ENCODE measurements around the gene CHST13.

Gene CHST13

DNA sequence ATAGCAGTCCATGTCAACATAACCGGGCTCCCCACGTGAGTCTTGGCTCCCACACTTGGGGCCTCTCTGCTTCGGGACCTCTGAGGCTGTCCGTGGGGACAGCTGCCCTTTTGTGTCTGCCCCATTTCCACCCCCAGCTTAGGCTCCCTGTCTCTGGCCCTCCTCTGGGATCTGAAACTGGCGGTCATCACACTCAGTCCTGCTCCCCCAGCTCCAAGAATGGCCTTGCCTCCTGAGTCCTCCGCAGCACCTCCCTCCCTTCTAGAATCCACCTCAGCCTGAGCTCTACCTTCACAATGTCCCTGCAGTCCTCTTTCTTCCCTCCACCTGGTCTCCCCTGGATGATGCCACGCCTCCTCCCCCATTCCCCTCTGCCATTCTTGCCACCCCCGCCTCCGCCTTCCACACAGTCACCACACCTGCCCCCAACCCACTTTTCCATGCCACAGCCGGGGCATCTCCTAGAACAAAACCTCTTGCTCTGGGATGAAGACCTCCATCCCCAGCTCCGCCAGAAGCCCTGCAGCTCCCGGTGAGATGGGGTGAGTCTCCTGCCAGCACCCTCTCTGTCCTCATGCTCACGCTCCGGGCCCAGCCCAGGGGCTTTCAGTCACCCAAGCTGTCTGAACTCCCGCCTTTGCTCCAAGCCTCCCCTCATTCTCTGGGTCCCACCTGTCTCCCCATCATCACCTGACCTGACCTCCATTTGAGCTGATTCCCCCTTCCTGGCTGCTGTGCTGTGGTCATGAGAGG is 41.3 kb upstream of the CHST13 start:
- POLR2A ChIA-PET, result no interaction called here
- CTCF ChIA-PET, result interaction anchor here (0.5 kb wide), 1 partner anchor 10 kb away, joined by 3 read pairs; no protein-coding TSS in a partner anchor
- H3K36me3 ChIP-seq (ENCODE audit: control insufficient read depth in 2 of 2, insufficient read depth in 1 of 2, low read length in 2 of 2), result no peaks in the 10 kb centered on the region

GRCh38 chr3:126483321-126483761 is 40.6 kb upstream of the CHST13 start:
- Histone ChIP-seq H3K4me1 (ENCODE audit: control insufficient read depth, insufficient read depth, low read length) (no peaks in the 10 kb centered on the region), H3K9me3 (ENCODE audit: control insufficient read depth, insufficient read depth, low read depth, low read length) (no peaks in the 10 kb centered on the region), H3K36me3 (ENCODE audit: control insufficient read depth in 2 of 2, insufficient read depth in 1 of 2, low read length in 2 of 2) (no peaks in the 10 kb centered on the region), H3K4me3 (ENCODE audit: low read depth, low read length) (no peak overlapping the region), H3K27ac (ENCODE audit: extremely low read depth, low read depth, low read length) (no peak overlapping the region)
- ChIA-PET POLR2A (no interaction called here), CTCF (no interaction called here)
- no peak for TF ChIP-seq ZNF560 (tag by site-specific recombination; IDR thresholded peaks at IDR 0.05; ENCODE audit: borderline replicate concordance)
- TF ChIP-seq ZNF138 (tag by site-specific recombination; IDR thresholded peaks at IDR 0.05; ENCODE audit: borderline replicate concordance), result no peak
- TF ChIP-seq KLF16 (tag by site-specific recombination; IDR thresholded peaks at IDR 0.05), result no peak
- TF ChIP-seq ZNF302 (tag by site-specific recombination; IDR thresholded peaks at IDR 0.05; ENCODE audit: low read depth), result no peak
- no peak for TF ChIP-seq ZNF112 (tag by site-specific recombination; IDR thresholded peaks at IDR 0.05)
- TF ChIP-seq SALL2 (tag by site-specific recombination; IDR thresholded peaks at IDR 0.05; ENCODE audit: borderline replicate concordance), result no peak
- no peak for TF ChIP-seq ZNF660 (tag by site-specific recombination; IDR thresholded peaks at IDR 0.05)
- TF ChIP-seq ZNF202 (tag by site-specific recombination; IDR thresholded peaks at IDR 0.05; ENCODE audit: borderline replicate concordance), result no peak
- no peak for TF ChIP-seq ZNF146 (tag by site-specific recombination; IDR thresholded peaks at IDR 0.05)

More for the DNA sequence above, 41.3 kb upstream of the CHST13 start:
- no peak overlapping the region for H3K27ac ChIP-seq (ENCODE audit: extremely low read depth, low read depth, low read length)
- no peaks in the 10 kb centered on the region for H3K4me1 ChIP-seq (ENCODE audit: control insufficient read depth, insufficient read depth, low read length)
- no peaks in the 10 kb centered on the region for H3K9me3 ChIP-seq (ENCODE audit: control insufficient read depth, insufficient read depth, low read depth, low read length)
- no peak overlapping the region for H3K4me3 ChIP-seq (ENCODE audit: low read depth, low read length)
- TF ChIP-seq ZNF132 (tag by site-specific recombination; IDR thresholded peaks at IDR 0.05; ENCODE audit: borderline replicate concordance), result no peak
- TF ChIP-seq ZNF654 (tag by site-specific recombination; IDR thresholded peaks at IDR 0.05; ENCODE audit: low read depth), result no peak
- TF ChIP-seq ZNF658 (tag by site-specific recombination; IDR thresholded peaks at IDR 0.05), result no peak
- no peak for TF ChIP-seq ZNF48 (tag by site-specific recombination; IDR thresholded peaks at IDR 0.05)
- TF ChIP-seq HOXC10 (CRISPR knock-in tag; IDR thresholded peaks at IDR 0.05), result no peak
- no peak for TF ChIP-seq GLIS2 (tag by site-specific recombination; IDR thresholded peaks at IDR 0.05)

DNA sequence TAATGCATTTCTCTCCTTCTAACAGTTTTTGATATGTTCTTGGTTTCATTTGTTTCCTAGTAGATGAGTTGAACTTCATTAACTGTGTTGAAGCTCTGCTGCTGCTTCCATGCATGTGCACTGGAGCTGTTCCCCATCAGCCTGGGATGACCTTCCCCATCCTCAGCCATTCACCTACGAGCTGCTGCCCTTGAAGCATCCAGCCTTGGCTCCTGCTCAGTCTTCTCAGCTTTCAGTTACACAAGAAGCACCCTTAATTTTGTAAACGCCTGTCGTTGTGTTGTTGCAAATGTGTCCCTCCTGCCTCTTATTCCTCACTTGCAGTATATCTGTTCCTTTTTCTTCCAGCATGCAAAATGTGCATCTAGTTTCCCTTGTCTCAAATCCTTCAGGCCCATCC is 39.8 kb upstream of the CHST13 start:
- TF ChIP-seq ZEB2 (tag by site-specific recombination; IDR thresholded peaks at IDR 0.05), result no peak
- no peak for TF ChIP-seq ZNF561 (tag by site-specific recombination; IDR thresholded peaks at IDR 0.05; ENCODE audit: borderline replicate concordance)
- TF ChIP-seq ZNF362 (tag by site-specific recombination; IDR thresholded peaks at IDR 0.05), result no peak
- TF ChIP-seq ZNF660 (tag by site-specific recombination; IDR thresholded peaks at IDR 0.05), result no peak
- TF ChIP-seq ZNF169 (tag by site-specific recombination; IDR thresholded peaks at IDR 0.05), result no peak
- TF ChIP-seq ZNF23 (tag by site-specific recombination; IDR thresholded peaks at IDR 0.05; ENCODE audit: borderline replicate concordance), result no peak
- TF ChIP-seq ZNF654 (tag by site-specific recombination; IDR thresholded peaks at IDR 0.05; ENCODE audit: low read depth), result no peak
- TF ChIP-seq ZNF132 (tag by site-specific recombination; IDR thresholded peaks at IDR 0.05; ENCODE audit: borderline replicate concordance), result no peak
- no peak for TF ChIP-seq ZNF2 (tag by site-specific recombination; IDR thresholded peaks at IDR 0.05)
- TF ChIP-seq ZBTB17 (tag by site-specific recombination; IDR thresholded peaks at IDR 0.05), result no peak
- TF ChIP-seq HOXA7 (CRISPR knock-in tag; IDR thresholded peaks at IDR 0.05; ENCODE audit: borderline replicate concordance), result no peak
- TF ChIP-seq, protein P1, sequence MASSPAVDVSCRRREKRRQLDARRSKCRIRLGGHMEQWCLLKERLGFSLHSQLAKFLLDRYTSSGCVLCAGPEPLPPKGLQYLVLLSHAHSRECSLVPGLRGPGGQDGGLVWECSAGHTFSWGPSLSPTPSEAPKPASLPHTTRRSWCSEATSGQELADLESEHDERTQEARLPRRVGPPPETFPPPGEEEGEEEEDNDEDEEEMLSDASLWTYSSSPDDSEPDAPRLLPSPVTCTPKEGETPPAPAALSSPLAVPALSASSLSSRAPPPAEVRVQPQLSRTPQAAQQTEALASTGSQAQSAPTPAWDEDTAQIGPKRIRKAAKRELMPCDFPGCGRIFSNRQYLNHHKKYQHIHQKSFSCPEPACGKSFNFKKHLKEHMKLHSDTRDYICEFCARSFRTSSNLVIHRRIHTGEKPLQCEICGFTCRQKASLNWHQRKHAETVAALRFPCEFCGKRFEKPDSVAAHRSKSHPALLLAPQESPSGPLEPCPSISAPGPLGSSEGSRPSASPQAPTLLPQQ (tag by site-specific recombination; IDR thresholded peaks at IDR 0.05), result no peak
- TF ChIP-seq SP7 (tag by site-specific recombination; IDR thresholded peaks at IDR 0.05), result no peak
- no peak for TF ChIP-seq ZNF341 (tag by site-specific recombination; IDR thresholded peaks at IDR 0.05; ENCODE audit: low read depth)
- Histone ChIP-seq H3K4me1 (ENCODE audit: control insufficient read depth, insufficient read depth, low read length) (no peaks in the 10 kb centered on the region), H3K36me3 (ENCODE audit: control insufficient read depth in 2 of 2, insufficient read depth in 1 of 2, low read length in 2 of 2) (no peaks in the 10 kb centered on the region), H3K27ac (ENCODE audit: extremely low read depth, low read depth, low read length) (no peak overlapping the region), H3K4me3 (ENCODE audit: low read depth, low read length) (no peak overlapping the region), H3K9me3 (ENCODE audit: control insufficient read depth, insufficient read depth, low read depth, low read length) (no peaks in the 10 kb centered on the region)
- ChIA-PET POLR2A (no interaction called here), CTCF (no interaction called here)
